Measurements from ENCODE around the gene FBXO44.

- TF ChIP-seq, protein P1, sequence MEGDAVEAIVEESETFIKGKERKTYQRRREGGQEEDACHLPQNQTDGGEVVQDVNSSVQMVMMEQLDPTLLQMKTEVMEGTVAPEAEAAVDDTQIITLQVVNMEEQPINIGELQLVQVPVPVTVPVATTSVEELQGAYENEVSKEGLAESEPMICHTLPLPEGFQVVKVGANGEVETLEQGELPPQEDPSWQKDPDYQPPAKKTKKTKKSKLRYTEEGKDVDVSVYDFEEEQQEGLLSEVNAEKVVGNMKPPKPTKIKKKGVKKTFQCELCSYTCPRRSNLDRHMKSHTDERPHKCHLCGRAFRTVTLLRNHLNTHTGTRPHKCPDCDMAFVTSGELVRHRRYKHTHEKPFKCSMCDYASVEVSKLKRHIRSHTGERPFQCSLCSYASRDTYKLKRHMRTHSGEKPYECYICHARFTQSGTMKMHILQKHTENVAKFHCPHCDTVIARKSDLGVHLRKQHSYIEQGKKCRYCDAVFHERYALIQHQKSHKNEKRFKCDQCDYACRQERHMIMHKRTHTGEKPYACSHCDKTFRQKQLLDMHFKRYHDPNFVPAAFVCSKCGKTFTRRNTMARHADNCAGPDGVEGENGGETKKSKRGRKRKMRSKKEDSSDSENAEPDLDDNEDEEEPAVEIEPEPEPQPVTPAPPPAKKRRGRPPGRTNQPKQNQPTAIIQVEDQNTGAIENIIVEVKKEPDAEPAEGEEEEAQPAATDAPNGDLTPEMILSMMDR (IDR thresholded peaks at IDR 0.05), result peak; percentile 71 to 80 (median 78)
- peak in 1 of 2 donors; percentile 42 for TF ChIP-seq POLR2AphosphoS5 (IDR thresholded peaks at IDR 0.05)
Measured at GRCh38 chr1:11650331-11650991, 4.2 kb upstream of the FBXO44 start.
